ENCODE data around the gene NUDT5.

DNA sequence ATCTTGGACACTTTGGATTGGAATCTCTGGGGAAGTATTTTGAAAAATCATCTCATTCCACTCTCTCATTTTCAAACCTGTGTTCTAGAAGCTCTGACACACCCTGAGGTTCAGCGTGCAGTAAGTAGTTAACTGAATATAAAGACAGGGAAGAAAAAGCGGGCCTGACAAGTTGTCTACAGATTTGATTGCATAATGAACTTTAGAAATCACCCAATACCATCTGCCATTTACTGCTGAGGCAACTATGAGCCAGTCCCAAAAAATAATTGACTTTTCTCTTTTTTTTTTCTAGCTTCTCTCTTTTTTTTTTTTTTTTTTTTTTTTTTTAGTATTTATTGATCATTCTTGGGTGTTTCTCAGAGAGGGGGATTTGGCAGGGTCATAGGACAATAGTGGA lies 29.8 kb upstream of the NUDT5 start:
- TF ChIP-seq POLR2AphosphoS5 (IDR thresholded peaks at IDR 0.05) (no peak), EP300 (IDR thresholded peaks at IDR 0.05) (no peak), CTCF (IDR thresholded peaks at IDR 0.05) (no peak), POLR2A (IDR thresholded peaks at IDR 0.05) (no peak)

All from gastroesophageal sphincter (tissue), 3 donors.